Measurements from ENCODE around the gene HNRNPUL1. TPM values are rescaled to one million over a fixed set of nuclear protein-coding genes. Genes with fewer than 3 reads are reported as not detected.

HNRNPUL1 gene
- total RNA-seq, 1 experiment from 2014 or later, result 315 TPM

DNA sequence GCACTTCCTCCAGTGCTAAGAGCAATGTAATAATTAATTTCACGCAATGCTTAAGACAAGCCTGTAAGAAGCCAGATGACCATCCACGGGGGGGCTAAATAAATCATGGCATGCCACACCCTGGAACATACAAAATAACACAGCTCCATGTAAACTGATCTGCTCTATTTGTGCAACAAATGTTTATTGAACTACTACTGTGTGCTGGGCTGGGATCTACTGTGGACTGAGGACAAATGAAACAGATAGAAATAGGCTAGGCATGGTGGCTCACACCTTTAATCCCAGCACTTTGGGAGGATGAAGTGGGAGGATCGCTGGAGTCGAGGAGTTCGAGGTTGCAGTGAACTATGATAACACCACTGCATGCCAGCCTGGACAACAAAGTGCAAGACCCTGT is 68.3 kb downstream of the HNRNPUL1 start:
- no peaks in the 10 kb centered on the region for H3K79me1 ChIP-seq (ENCODE audit: insufficient read depth, low read depth, low read length, poor library complexity, severe bottlenecking)
- no peaks in the 10 kb centered on the region; the same call in 1 of the 2 replicates for H3K4me1 ChIP-seq (ENCODE audit: insufficient read depth, low read length)
- Mint-ChIP-seq H3K4me3 (no peak overlapping the region), H3K27ac (no peak overlapping the region), H3K9me3 (no peaks in the 10 kb centered on the region), H3K36me3 (ENCODE audit: insufficient read depth in 1 of 3, low read depth in 3 of 3) (peaks cover 0 to 33% (median 0%) of the 10 kb centered on the region in 3 experiments; a peak in 2 of 7 replicates), H3K27me3 (ENCODE audit: low read depth) (no peaks in the 10 kb centered on the region), H3K4me1 (peaks cover 6 to 26% of the 10 kb centered on the region in 2 experiments)
- no peak overlapping the region for H2AFZ ChIP-seq (ENCODE audit: low read length)
- H2BK12ac ChIP-seq (ENCODE audit: insufficient read length, low read depth, low read length), result no peak overlapping the region
- H3K9ac ChIP-seq (ENCODE audit: extremely low read depth, insufficient read length, low read length), result no peak overlapping the region
- H3K79me2 ChIP-seq (ENCODE audit: insufficient read depth, low read length), result no peaks in the 10 kb centered on the region
- H2BK5ac ChIP-seq (ENCODE audit: insufficient read length, low read length), result no peak overlapping the region
- H2BK120ac ChIP-seq (ENCODE audit: low read depth, low read length, poor library complexity, severe bottlenecking), result no peak overlapping the region
- no peaks in the 10 kb centered on the region for H3K23me2 ChIP-seq (ENCODE audit: insufficient read length, low read depth, low read length, poor library complexity, severe bottlenecking)
- no peak overlapping the region for H3K18ac ChIP-seq (ENCODE audit: insufficient read length, low read depth, low read length)
- no peak overlapping the region for H3K4ac ChIP-seq (ENCODE audit: low read depth, low read length)
- no peak for TF ChIP-seq CTCF (conservative IDR thresholded peaks at IDR 0.05)
- H3K9me3 ChIP-seq (ENCODE audit: control insufficient read depth, low read depth, low read length), result no peaks in the 10 kb centered on the region
- no peak overlapping the region for H4K91ac ChIP-seq (ENCODE audit: insufficient read length, low read depth, low read length)
- H4K8ac ChIP-seq (replicated peaks; ENCODE audit: insufficient read length, low read depth, low read length), result no peak overlapping the region
- H2BK20ac ChIP-seq (ENCODE audit: low read depth, low read length, poor library complexity, severe bottlenecking), result no peak overlapping the region
- H2AK5ac ChIP-seq (ENCODE audit: insufficient read length, low read length), result no peak overlapping the region
- H3K27ac ChIP-seq (ENCODE audit: insufficient read length, low read depth, low read length), result no peak overlapping the region
- H3T11ph ChIP-seq (ENCODE audit: low read length), result no peak overlapping the region
- H3K23ac ChIP-seq (ENCODE audit: insufficient read length, low read depth, low read length), result no peak overlapping the region
- no peaks in the 10 kb centered on the region for H3K27me3 ChIP-seq (ENCODE audit: insufficient read depth, low read length)
- no CpG with 5 or more reads among the region's 5 CpGs for WGBS (ENCODE audit: extremely low coverage, insufficient read length, low lambda C conversion rate)
- H4K5ac ChIP-seq (ENCODE audit: insufficient read length, low read depth, low read length), result no peak overlapping the region
- no peak overlapping the region for H3K14ac ChIP-seq (ENCODE audit: insufficient read depth, low read length)
- H3K56ac ChIP-seq (ENCODE audit: insufficient read length, low read depth, low read length), result no peak overlapping the region
- DNase-seq, result no peak
- H3K4me2 ChIP-seq (ENCODE audit: insufficient read depth, insufficient read length, low read length), result no peak overlapping the region
- no peak overlapping the region for H2BK15ac ChIP-seq (ENCODE audit: low read depth, low read length)
- H4K20me1 ChIP-seq (ENCODE audit: control insufficient read depth, insufficient read depth, insufficient read length), result peaks cover 3% of the 10 kb centered on the region

Measured in H9 (cell line).